Subcutaneous adipose tissue (tissue), 4 donors: ENCODE results near the gene NLRP5. TPM values are rescaled to one million over a fixed set of nuclear protein-coding genes. Genes with fewer than 3 reads are reported as not detected.

Experiments
- CTCF ChIP-seq: fragments of 450-650 bp; IDR thresholded peaks from one replicate; pipeline ENCODE4 v1.5.1; 2016; ENCODE audit warnings: low read depth, mild to moderate bottlenecking, control low read depth, antibody characterized with exemption, moderate library complexity
- total RNA-seq, 4 donors: library from RNA; depleted of rRNA; stranded (reverse); fragments of >200 nt; gene quantifications; one replicate each; pipeline ENCODE4 v1.1.0, GENCODE V29; 2016

NLRP5 gene
- total RNA-seq, 4 donors from 2014 or later = not detected

GRCh38 chr19:56080669-56081401 is 94.3 kb downstream of the NLRP5 start:
- no peak for TF ChIP-seq CTCF

- no peak for TF ChIP-seq CTCF
These were observed 97.1 kb downstream of the NLRP5 start for GRCh38 chr19:56083668-56084067.

GRCh38 chr19:56084835-56085536 is 98.4 kb downstream of the NLRP5 start:
- no peak for TF ChIP-seq CTCF

GRCh38 chr19:56085571-56086275 is 99.1 kb downstream of the NLRP5 start:
- no peak for TF ChIP-seq CTCF

- TF ChIP-seq CTCF = no peak
These were observed 100.3 kb downstream of the NLRP5 start for GRCh38 chr19:56086671-56087430.

GRCh38 chr19:56087647-56088496 is 101.3 kb downstream of the NLRP5 start:
- no peak for TF ChIP-seq CTCF
